ENCODE measurements around the gene TSSK3. TPM values are rescaled to one million over a fixed set of nuclear protein-coding genes. Genes with fewer than 3 reads are reported as not detected.

Gene TSSK3
- total RNA-seq, 1 experiment from 2014 or later = 4.3 TPM

- Histone ChIP-seq H3K27ac (ENCODE audit: low read depth, low read length, poor library complexity, severe bottlenecking) (no peak overlapping the region), H3K36me3 (ENCODE audit: insufficient read depth, low read length, poor library complexity, severe bottlenecking) (peaks cover 24% of the 10 kb centered on the region), H3K27me3 (replicated peaks; ENCODE audit: insufficient read depth, low read depth, low read length, poor library complexity) (no peaks in the 10 kb centered on the region), H3K4me3 (ENCODE audit: low read depth, low read length, poor library complexity, severe bottlenecking) (no peak overlapping the region), H3K9me3 (ENCODE audit: low read depth, low read length, poor library complexity, severe bottlenecking) (no peaks in the 10 kb centered on the region), H3K4me1 (ENCODE audit: insufficient read depth, low read length, poor library complexity, severe bottlenecking) (peaks cover 15% of the 10 kb centered on the region)
- peak; percentile 45 for DNase-seq (ENCODE audit: low spot score)
- TF ChIP-seq EZH2 (IDR thresholded peaks at IDR 0.05; ENCODE audit: borderline replicate concordance, low read depth, low read length, poor library complexity, severe bottlenecking) = no peak
- no peak for TF ChIP-seq CTCF (conservative IDR thresholded peaks at IDR 0.05; ENCODE audit: low read depth, low read length)
- ChIA-PET CTCF (no interaction called here), POLR2A (ENCODE audit: low non-redundant PET) (no interaction called here)
- BruUV-seq (replicated peaks) = no TSS peak
- intact Hi-C loops (cut with micrococcal nuclease; ENCODE audit: unreplicated experiment) = loop anchor here (5.0 to 10.0 kb wide), 2 partner anchors 55 to 112 kb away; partner anchors contain the start of genes BSDC1, EIF3I and TMEM234
These were observed 25.2 kb upstream of the TSSK3 start for GRCh38 chr1:32336963-32337675.

- CTCF ChIA-PET = no interaction called here
- no TSS peak for BruUV-seq (replicated peaks)
- no peak for DNase-seq (ENCODE audit: low spot score)
These were observed 24.3 kb upstream of the TSSK3 start for GRCh38 chr1:32337855-32338636.

More at GRCh38 chr1:32337855-32338636, 24.3 kb upstream of the TSSK3 start:
- Histone ChIP-seq H3K27me3 (replicated peaks; ENCODE audit: insufficient read depth, low read depth, low read length, poor library complexity) (no peaks in the 10 kb centered on the region), H3K36me3 (ENCODE audit: insufficient read depth, low read length, poor library complexity, severe bottlenecking) (peaks cover 15% of the 10 kb centered on the region), H3K4me3 (ENCODE audit: low read depth, low read length, poor library complexity, severe bottlenecking) (no peak overlapping the region), H3K9me3 (ENCODE audit: low read depth, low read length, poor library complexity, severe bottlenecking) (no peaks in the 10 kb centered on the region), H3K4me1 (ENCODE audit: insufficient read depth, low read length, poor library complexity, severe bottlenecking) (peaks cover 15% of the 10 kb centered on the region), H3K27ac (ENCODE audit: low read depth, low read length, poor library complexity, severe bottlenecking) (no peak overlapping the region)
- POLR2A ChIA-PET (ENCODE audit: low non-redundant PET) = no interaction called here
- intact Hi-C loops (cut with micrococcal nuclease; ENCODE audit: unreplicated experiment) = loop anchor here (5.0 to 10.0 kb wide), 2 partner anchors 54 to 113 kb away; partner anchors contain the start of genes BSDC1, EIF3I and TMEM234
- TF ChIP-seq CTCF (conservative IDR thresholded peaks at IDR 0.05; ENCODE audit: low read depth, low read length) = no peak
- no peak for TF ChIP-seq EZH2 (IDR thresholded peaks at IDR 0.05; ENCODE audit: borderline replicate concordance, low read depth, low read length, poor library complexity, severe bottlenecking)
